Measurements from ENCODE around the gene EHMT1.

- TF ChIP-seq CTCF (CRISPR knock-in tag; IDR thresholded peaks at IDR 0.05) (no peak), POLR2AphosphoS5 (IDR thresholded peaks at IDR 0.05; ENCODE audit: low read depth, low read length) (no peak), ZSCAN20 (CRISPR knock-in tag; IDR thresholded peaks at IDR 0.05; ENCODE audit: borderline replicate concordance) (no peak), RBAK (CRISPR knock-in tag; IDR thresholded peaks at IDR 0.05) (no peak), MLLT10 (CRISPR knock-in tag; IDR thresholded peaks at IDR 0.05) (no peak), ATF2 (CRISPR knock-in tag; IDR thresholded peaks at IDR 0.05) (no peak), EED (CRISPR knock-in tag; IDR thresholded peaks at IDR 0.05) (no peak), PCBP1 (IDR thresholded peaks at IDR 0.05; ENCODE audit: borderline replicate concordance, low read depth, low read length) (no peak)
These were observed 256.5 kb downstream of the EHMT1 start for GRCh38 chr9:137875354-137875753.

Data from HepG2 (cell line).